ENCODE measurements around the gene FRAS1. TPM values are rescaled to one million over a fixed set of nuclear protein-coding genes. Genes with fewer than 3 reads are reported as not detected.

FRAS1 gene, protein sequence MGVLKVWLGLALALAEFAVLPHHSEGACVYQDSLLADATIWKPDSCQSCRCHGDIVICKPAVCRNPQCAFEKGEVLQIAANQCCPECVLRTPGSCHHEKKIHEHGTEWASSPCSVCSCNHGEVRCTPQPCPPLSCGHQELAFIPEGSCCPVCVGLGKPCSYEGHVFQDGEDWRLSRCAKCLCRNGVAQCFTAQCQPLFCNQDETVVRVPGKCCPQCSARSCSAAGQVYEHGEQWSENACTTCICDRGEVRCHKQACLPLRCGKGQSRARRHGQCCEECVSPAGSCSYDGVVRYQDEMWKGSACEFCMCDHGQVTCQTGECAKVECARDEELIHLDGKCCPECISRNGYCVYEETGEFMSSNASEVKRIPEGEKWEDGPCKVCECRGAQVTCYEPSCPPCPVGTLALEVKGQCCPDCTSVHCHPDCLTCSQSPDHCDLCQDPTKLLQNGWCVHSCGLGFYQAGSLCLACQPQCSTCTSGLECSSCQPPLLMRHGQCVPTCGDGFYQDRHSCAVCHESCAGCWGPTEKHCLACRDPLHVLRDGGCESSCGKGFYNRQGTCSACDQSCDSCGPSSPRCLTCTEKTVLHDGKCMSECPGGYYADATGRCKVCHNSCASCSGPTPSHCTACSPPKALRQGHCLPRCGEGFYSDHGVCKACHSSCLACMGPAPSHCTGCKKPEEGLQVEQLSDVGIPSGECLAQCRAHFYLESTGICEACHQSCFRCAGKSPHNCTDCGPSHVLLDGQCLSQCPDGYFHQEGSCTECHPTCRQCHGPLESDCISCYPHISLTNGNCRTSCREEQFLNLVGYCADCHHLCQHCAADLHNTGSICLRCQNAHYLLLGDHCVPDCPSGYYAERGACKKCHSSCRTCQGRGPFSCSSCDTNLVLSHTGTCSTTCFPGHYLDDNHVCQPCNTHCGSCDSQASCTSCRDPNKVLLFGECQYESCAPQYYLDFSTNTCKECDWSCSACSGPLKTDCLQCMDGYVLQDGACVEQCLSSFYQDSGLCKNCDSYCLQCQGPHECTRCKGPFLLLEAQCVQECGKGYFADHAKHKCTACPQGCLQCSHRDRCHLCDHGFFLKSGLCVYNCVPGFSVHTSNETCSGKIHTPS (N-terminal part only)
- 0.13 and 0.37 TPM in 2 replicates for total RNA-seq

DNA sequence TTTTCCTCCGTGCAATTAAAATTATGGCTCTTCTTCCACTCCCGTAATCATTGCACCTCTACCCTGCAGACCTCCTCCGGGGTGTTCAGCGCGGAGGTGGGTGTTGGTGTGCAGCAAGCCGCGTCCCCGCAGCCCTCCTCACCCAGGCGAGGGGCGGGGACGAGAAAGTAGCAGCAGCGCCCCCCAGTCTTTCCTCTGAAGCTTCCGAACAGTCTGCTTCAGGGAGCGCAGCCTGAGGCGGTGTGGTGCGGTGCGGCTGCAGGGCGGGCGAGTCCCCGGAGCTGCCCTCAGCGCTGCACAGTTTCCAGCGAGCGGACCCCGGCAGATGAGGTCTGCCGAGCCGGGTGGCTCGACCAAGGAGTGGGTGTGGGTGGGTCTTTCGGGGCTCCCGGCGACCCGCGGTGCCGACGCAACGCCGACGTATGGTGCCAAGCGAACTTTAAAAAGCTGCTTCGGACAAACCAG, at the start of gene FRAS1:
FRAS1 (plus strand) TSS at position 189 of the 465 bp plus-strand sequence. CDS start 687 bp downstream, outside the sequence.

DNA sequence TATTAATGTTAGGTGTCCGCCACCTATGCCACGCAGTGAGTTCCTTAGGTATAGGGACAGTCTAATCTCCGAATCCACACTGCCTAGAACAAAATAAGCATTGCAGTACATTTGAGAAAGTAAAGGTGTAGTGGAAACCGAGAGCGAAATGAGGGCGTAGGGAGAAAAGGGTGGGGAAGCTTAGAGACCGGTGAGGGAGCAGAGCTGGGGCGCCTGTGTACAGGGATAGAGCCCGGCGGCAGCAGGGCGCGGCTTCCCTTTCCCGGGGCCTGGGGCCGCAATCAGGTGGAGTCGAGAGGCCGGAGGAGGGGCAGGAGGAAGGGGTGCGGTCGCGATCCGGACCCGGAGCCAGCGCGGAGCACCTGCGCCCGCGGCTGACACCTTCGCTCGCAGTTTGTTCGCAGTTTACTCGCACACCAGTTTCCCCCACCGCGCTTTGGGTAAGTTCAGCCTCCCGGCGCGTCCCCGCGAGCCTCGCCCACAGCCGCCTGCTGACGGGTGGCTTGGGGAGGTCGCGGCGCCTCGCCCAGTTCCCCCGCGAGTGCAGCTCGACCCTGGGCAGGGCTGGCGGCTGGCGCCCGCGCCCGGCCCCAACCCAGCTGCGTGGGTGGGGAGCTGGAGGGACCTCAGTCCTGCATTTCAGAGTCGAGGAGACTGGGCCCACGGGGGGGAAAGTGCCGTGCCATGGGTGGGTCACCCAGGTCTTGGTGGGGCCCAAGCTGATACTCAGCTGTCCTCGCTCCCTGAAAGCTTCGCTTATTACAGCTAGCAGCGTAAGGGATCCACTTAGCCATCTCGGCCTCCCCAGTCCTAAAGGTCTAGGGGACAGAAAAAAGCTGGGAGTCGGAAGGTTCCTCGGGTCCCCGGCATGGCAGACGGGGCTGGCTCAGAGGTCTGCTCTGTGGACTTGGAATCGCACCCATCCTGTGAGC, 494.6 kb downstream of the FRAS1 start, which contains the start of gene ANXA3:
ANXA3 (plus strand) TSS at position 351 of the 932 bp plus-strand sequence. CDS start 2,704 bp downstream, outside the sequence.

Other genes with a start within 250 kb of the FRAS1 start
- 11.6 and 13.1 TPM in 2 replicates for gene CNOT6L, start 238.0 kb upstream of the FRAS1 start, total RNA-seq
- gene MRPL1, start 194.5 kb upstream of the FRAS1 start, total RNA-seq = 19.3 and 23.8 TPM in 2 replicates

All from aortic smooth muscle cell (primary cell).